Measurements from ENCODE around the gene SGPP2. TPM values are rescaled to one million over a fixed set of nuclear protein-coding genes. Genes with fewer than 3 reads are reported as not detected.
"Not testable (repeated sequence)": the region's sequence is repeated elsewhere in the genome, so short reads cannot be mapped to it uniquely, and the experiment has no call there.

The SGPP2 gene
- total RNA-seq, 1 donor, result not detected

DNA sequence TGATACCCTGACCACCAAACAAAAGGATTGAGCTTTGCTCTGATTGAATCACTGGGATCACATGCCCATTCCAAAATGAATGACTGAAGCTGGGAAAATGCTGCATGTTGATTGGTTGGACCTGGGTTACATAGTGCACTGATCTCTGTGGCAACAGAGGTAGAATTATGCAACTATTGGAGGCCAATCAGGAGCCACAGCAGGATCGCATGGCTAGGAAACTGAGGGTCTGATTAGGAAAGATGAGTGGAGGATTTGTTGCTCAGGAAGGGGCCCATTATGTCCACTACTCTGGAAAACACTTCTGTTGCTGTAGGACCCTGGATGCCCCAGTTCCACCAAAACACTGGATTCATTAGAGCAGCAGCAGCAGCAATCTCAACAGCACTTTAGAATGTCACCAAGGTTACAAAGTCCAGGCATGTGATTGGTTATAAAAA, 25.9 kb upstream of the SGPP2 start:
- DNase-seq (ENCODE audit: low read depth), result no peak
- TF ChIP-seq, protein P1, sequence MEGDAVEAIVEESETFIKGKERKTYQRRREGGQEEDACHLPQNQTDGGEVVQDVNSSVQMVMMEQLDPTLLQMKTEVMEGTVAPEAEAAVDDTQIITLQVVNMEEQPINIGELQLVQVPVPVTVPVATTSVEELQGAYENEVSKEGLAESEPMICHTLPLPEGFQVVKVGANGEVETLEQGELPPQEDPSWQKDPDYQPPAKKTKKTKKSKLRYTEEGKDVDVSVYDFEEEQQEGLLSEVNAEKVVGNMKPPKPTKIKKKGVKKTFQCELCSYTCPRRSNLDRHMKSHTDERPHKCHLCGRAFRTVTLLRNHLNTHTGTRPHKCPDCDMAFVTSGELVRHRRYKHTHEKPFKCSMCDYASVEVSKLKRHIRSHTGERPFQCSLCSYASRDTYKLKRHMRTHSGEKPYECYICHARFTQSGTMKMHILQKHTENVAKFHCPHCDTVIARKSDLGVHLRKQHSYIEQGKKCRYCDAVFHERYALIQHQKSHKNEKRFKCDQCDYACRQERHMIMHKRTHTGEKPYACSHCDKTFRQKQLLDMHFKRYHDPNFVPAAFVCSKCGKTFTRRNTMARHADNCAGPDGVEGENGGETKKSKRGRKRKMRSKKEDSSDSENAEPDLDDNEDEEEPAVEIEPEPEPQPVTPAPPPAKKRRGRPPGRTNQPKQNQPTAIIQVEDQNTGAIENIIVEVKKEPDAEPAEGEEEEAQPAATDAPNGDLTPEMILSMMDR (IDR thresholded peaks at IDR 0.05; ENCODE audit: insufficient read depth, low read length), result no peak
- no peak overlapping the region for H3K4me3 ChIP-seq (ENCODE audit: low read depth, low read length)

DNA sequence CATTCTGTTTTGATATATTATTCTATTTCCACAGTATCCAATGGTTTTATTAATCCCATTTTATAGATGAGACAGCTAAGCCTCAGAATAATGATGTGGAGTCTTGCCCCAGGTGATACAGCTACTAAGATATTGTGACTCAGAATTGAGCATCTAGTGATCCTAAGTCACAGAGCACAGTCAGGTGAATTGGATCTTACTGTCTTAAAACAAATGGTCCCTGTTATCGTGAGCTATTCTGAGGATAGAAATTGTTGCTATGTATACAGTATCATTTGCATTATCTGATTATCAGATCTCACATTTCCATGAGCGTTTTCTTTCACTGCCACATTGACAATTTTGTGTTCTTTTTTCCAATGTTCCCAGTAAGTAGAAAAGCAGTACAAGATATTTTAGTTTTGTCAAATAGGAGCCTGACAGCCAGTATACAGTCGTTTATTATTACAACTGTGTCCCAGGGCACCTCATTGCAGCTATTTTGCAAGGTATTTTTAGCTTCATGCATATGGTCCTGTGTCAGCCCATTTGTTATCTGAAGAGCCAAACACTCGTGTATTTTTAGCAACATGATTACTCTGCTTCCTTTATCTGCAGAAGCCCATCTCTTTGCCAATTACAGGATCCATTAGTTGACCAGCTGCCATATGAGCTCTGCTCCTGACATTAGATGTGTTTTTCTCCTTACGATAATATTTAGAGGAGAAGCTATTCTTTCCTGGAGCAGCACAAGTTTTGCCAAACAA, 25.1 kb upstream of the SGPP2 start:
- no peak overlapping the region for H3K4me3 ChIP-seq (ENCODE audit: low read depth, low read length)
- TF ChIP-seq, protein P1 (IDR thresholded peaks at IDR 0.05; ENCODE audit: insufficient read depth, low read length), result no peak
- DNase-seq (ENCODE audit: low read depth), result no peak

DNA sequence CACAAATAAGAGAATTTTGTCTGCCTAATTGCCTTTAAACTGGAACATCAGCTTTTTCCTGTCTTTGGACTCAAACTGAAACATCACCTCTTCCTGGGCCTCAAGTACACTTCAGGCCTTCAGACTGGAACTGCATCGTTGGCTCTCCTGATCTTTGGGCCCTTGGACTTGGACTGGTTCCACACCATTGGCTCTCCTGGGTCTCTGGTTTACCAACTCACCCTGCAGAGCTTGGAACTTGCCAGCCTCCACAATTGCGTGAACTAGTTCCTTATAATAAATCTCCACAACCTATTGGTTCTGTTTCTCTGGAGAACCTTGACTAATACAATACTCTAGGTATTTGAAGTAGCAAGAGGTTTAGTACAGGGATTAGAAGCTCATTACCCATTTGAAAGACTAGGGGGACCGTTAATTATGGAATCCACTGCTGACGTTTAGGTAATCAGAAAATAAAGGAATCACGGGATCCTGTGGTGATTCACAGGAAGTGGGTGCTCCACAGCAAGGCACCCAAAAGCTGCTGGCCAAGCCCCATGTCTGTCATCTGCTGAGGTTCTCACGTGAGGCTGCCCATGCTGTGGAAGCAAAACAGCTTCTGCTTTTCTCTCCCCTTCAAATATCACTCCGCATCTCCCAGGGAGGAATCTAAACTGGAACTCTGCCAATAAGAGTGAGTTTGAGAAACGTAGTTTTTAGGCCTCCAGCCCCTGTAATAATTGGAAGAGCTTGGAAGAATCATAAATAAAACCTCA, 20.0 kb upstream of the SGPP2 start:
- DNase-seq (ENCODE audit: low read depth), result no peak
- H3K4me3 ChIP-seq (ENCODE audit: low read depth, low read length), result no peak overlapping the region
- TF ChIP-seq, protein P1 (IDR thresholded peaks at IDR 0.05; ENCODE audit: insufficient read depth, low read length), result no peak

DNA sequence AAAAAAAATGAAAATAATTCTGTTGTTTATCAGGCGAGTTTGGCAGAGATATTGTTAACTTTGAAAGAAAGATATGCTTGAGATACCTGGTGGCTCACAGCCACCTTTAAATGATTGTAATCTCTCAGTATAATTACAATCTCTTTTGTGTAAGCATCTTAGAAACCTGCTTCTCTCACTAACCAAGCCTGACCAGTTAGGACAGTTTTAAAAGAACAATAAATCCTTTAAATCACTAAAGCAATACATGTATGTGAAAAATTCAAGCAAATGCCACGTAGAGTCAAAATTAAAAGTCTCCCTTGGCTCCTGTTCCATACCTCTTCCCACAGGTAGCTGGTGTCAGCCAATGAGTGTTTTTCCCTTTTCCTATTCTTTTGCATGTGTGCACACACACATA, 15.7 kb upstream of the SGPP2 start:
- H3K4me3 ChIP-seq (ENCODE audit: low read depth, low read length), result no peak overlapping the region
- TF ChIP-seq, protein P1 (IDR thresholded peaks at IDR 0.05; ENCODE audit: insufficient read depth, low read length), result no peak
- DNase-seq (ENCODE audit: low read depth), result no peak

DNA sequence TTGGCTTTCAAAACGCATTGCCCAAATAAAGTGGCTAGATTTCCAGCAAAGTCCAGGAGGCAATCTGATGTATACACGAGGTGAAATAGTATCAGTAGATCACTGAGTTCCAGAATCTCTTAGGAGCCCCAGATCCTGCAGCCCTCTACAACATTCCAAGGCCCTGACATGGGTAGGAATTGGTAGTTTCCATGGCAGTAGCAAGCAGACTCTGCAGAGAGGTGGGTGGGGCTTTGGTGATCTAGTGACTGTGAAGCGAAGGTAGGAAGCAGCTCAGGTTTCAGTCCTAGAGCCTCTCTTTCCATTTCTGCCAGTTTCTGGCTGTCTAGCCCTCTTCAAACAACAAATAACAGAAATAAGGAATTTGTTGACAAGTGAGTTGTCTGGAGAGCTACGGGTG, 13.8 kb upstream of the SGPP2 start:
- no peak for DNase-seq (ENCODE audit: low read depth)
- H3K4me3 ChIP-seq (ENCODE audit: low read depth, low read length), result no peak overlapping the region
- TF ChIP-seq, protein P1 (IDR thresholded peaks at IDR 0.05; ENCODE audit: insufficient read depth, low read length), result no peak

DNA sequence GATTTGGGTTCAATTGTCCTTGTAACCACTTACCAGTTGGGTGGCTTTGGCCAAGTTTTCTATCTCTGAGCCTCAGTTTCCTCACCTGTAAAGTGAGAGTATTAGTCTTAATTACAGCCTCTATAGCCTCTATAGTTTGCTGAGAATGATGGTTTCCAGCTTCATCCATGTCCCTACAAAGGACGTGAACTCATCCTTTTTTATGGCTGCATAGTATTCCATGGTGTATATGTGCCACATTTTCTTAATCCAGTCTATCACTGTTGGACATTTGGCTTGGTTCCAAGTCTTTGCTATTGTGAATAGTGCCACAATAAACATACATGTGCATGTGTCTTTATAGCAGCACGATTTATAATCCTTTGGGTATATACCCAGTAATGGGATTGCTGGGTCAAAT, 12.0 kb upstream of the SGPP2 start:
- not testable (repeated sequence) for H3K4me3 ChIP-seq (ENCODE audit: low read depth, low read length); DNase-seq (ENCODE audit: low read depth)

DNA sequence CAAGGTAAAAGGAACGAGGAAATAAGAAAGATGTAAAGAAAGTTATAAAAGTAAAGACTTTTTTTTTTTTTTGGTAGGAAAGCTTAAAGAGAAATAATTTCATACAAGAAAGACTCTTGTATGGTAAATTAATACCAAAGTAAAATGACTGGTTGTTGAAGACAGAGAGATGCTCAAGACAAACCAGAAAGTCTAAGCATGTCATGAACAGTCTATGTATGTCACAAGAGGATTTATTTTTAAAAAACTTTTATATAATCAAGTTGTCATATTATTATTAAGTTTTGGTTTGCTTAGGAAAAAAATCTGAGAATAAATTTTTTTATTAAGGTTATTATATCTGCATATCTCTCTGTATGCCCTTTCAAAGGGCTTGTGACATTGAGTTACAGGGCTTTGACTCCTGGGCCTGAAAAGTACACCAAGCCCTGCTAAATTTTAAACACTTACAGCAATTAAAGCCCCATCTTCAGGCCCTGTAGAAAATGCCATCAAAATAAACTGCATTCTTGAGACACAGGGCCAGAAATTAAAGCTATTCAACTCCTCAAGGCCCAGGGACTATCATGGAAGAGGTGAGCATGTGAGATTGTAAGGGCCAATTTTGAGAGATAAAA, 10.9 kb upstream of the SGPP2 start:
- no peak overlapping the region for H3K4me3 ChIP-seq (ENCODE audit: low read depth, low read length)
- TF ChIP-seq, protein P1 (IDR thresholded peaks at IDR 0.05; ENCODE audit: insufficient read depth, low read length), result no peak
- no peak for DNase-seq (ENCODE audit: low read depth)
